T47D (cell line): ENCODE results near the gene C11orf98.
"Not testable (repeated sequence)": the region's sequence is repeated elsewhere in the genome, so short reads cannot be mapped to it uniquely, and the experiment has no call there.

Experiments used
- DNase-seq, 2 experiments: peaks; one replicate each; pipeline versions ENCODE4 v3.0.0 to v3.0.0-alpha.2; 2011 to 2012; ENCODE audit warnings: low read depth in 1 of 2, low spot score in 1 of 2
- JUND ChIP-seq: IDR thresholded peaks from 2 replicates; pipeline ENCODE4 v1.6.1; 2012; ENCODE audit warnings: low read depth
- in situ Hi-C: cut with HindIII; loops from 2 replicates; pipeline ENCODE4 v1.10.0; 2016; ENCODE audit warnings: low sequenced_read_pairs, low pct_unique_long_range_greater_than_20kb

The C11orf98 gene

DNA sequence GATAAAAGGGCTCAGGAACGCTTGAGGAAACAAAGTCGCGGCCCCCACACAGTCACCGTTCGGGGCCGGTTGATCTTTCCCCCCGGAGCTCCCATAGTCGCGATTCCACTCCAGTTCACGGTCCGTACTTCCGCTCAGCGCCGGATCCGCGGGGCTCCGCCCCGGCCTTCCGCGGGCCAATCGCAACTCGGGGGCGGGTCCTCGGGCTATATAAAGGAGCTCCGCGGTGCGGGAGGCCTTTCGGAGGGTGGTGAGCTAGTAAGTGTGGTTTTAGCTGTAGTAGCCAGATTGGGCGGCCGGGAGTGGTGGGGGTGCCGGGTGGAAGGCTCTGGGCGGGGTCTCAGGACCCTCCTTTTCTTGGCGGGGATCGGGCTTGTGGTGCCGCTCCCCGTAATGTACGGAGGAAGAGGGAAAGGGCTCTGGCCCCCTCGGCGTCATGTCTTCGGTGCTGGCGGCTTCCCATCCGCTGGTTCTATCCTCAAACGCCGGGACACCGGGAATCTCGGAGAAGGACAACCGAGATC is at the start of gene C11orf98, which contains the start of gene CSKMT:
Gene C11orf98 (minus strand): TSS at position 136 of the 524 bp plus-strand sequence. CDS start 41 bp downstream, at position 95.
Gene CSKMT (plus strand): TSS at position 238 of the 524 bp plus-strand sequence. CDS start 568 bp downstream, outside the sequence.
- peak; percentile 93 to 97 for DNase-seq
- in situ Hi-C loops = no loop called here
- peak; percentile 66; the same call in 1 of the 2 replicates for TF ChIP-seq JUND

DNA sequence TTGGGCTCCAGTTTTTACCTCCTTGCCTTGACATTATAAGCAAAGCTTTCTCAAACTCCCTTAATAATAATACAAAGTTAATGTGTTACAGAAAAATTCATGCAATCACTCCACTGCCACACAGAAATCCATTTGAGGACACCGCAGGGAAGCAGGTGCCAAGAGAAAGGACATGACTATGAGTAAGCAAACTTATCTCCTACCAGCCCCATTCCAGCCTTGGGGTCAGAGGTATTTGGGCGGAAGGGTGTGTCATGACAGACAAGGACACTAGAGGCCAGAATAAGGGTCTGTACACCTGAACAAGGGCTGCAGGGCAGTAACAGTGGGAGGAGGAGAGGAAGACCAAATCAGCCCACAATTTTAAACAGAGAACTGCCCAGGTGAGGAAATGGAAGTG is 48.3 kb upstream of the C11orf98 start:
- in situ Hi-C loops = no loop called here

GRCh38 chr11:62712861-62713260 is 47.9 kb upstream of the C11orf98 start:
- no peak for TF ChIP-seq JUND
- no peak for DNase-seq
- in situ Hi-C loops = no loop called here

More for the DNA sequence above, 48.3 kb upstream of the C11orf98 start:
- DNase-seq = no peak
- TF ChIP-seq JUND = no peak

DNA sequence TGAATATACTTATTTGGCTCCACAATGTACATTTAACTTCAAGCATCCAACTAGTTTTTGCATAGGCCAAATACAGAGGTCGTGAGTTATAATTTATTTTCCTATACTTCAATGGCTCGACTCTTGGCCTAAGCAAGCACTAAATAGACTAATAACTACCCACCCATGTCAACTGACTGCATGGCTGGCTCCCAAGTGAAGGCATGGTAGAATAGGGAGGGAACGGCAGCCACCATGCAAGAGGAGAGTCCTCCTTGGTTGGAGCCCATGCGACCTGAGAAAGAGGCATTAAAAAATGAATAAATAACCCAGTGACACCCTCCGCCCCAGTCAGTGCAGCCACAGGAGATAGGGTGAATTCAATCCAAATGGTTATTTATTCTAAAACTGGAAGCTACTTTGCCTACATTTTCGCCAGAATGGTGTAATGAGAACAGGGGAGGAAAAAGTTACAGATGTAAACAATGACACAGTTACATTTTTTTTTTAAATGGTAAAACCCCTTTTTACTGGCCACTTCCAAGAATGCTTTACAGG is 47.3 kb upstream of the C11orf98 start:
- in situ Hi-C loops = no loop called here
- TF ChIP-seq JUND = no peak
- DNase-seq = no peak

DNA sequence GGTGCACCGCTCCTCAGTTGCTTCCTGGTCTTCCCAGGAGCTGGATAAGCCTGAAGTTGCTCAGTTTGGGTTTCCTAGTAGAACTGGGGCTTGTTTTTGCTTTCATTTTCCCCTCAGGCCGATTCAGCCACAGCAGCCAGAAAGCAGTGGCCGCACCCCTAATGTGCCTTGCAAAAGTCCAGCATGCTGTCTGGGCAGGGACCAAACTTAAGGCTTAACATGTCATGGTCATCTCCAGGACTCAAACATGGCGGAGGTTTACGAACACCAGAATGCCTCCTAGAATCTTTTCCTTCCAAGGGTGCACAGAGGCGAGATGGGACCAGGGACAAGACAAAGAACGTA is 45.0 kb upstream of the C11orf98 start:
- in situ Hi-C loops = no loop called here
- DNase-seq = no peak
- no peak for TF ChIP-seq JUND

- in situ Hi-C loops = no loop called here
- no peak for TF ChIP-seq JUND
Measured at GRCh38 chr11:62709247-62710000, 44.4 kb upstream of the C11orf98 start.

DNA sequence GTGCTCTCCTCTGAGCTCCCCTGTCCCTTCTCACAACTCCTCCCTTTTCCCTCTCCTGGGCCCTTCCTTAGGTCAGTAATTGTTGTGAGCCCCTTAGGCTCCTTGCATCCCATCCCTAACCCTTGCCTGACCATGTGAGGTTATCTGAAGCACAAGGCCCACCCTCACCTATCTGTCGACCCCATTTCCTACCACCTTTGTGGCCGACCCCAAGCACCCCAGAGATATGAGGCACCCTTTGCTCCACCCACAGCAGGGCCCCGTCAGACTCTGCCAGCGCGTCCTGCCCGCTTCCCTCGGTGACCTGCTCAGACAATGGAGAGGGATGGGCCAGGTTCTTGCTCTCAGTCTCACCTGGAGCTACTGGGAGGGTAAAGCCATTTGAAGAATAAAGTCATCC is 43.8 kb upstream of the C11orf98 start:
- no peak for TF ChIP-seq JUND
- in situ Hi-C loops = no loop called here
- no peak for DNase-seq

More at GRCh38 chr11:62709247-62710000, 44.4 kb upstream of the C11orf98 start:
- DNase-seq = no peak

- in situ Hi-C loops = no loop called here
- no peak for DNase-seq
Measured at GRCh38 chr11:62708392-62708791, 43.4 kb upstream of the C11orf98 start.

DNA sequence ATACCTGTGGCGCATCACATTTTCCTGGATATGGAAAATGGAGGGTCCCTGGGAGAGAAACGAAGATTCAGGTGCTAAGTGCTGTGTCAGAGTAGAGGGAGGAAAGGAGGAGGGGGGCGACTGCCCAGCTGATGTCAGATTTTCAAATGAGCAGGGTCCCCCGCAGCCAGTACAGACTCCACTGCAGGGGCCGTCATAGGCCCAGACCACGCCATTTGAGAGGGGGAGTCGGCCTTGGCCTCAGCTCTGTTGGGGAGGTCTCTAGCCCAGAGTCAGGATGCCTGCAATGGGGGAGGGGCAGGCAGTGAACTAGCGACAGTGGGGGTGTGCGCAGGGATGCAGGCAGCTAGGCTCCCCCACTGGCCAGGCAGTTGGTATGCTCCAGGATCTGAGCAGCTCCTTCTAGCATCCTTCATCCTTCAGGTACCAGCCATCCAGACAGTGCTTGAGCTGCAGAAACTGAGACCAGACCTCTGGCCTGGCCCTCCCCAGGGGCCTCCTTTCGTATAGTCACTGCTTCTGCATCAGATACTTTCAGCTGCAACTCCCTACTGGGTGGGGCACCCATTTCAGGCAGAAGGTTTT is 42.4 kb upstream of the C11orf98 start, which contains the start of the genes BSCL2 and GNG3:
Gene BSCL2 (minus strand): TSS at position 148 of the 585 bp plus-strand sequence. CDS start 229 bp downstream, outside the sequence.
Gene GNG3 (plus strand): TSS at position 400 of the 585 bp plus-strand sequence. CDS start 620 bp downstream, outside the sequence.
- no peak for TF ChIP-seq JUND
- in situ Hi-C loops = no loop called here
- DNase-seq = no peak

More at GRCh38 chr11:62708392-62708791, 43.4 kb upstream of the C11orf98 start:
- no peak for TF ChIP-seq JUND

DNA sequence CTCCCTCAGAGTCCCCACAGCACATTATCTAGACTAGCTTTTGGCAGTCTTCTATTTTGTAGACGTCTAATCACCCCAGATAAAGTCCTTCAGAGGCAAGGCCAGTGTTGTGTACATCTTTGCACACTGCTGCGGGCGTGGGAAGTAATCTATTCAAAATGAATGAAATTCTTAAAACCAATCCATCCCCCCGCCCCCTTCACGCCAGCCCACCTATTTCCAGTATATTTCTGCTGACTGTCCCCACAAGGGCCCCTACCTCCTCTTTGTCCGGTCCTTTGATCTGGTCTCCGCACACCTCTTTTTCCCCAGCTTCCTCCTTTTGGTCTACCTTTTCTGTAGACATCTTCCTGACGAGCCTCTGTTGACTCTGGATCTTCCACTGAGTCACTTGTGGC is 41.8 kb upstream of the C11orf98 start:
- no peak for TF ChIP-seq JUND
- in situ Hi-C loops = no loop called here
- no peak for DNase-seq

- peak; percentile 93 to 96 for DNase-seq
- in situ Hi-C loops = no loop called here
- no peak for TF ChIP-seq JUND
Measured at GRCh38 chr11:62705880-62706849, 41.2 kb upstream of the C11orf98 start.

DNA sequence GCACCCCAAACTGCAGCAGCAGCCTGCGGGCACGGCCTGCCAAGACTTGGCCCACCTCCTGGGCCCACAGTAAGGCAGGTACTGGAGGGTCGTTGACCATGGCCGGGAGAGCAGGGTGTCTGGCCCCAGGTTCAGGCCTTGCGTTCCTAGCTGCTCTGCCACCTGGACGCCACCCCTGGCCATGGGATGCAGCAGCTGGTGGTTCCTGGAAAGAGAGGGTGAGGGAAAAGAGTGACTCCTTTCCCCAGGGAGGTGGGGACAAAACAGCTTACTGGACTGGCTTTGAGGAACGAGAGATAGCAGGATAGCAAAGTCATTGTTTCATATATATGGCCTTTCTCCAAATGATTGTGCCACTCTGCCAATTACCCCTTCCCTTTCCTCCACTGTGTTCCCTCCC is 40.4 kb upstream of the C11orf98 start:
- TF ChIP-seq JUND = no peak
- in situ Hi-C loops = no loop called here
- DNase-seq = peak; percentile 61 to 64

DNA sequence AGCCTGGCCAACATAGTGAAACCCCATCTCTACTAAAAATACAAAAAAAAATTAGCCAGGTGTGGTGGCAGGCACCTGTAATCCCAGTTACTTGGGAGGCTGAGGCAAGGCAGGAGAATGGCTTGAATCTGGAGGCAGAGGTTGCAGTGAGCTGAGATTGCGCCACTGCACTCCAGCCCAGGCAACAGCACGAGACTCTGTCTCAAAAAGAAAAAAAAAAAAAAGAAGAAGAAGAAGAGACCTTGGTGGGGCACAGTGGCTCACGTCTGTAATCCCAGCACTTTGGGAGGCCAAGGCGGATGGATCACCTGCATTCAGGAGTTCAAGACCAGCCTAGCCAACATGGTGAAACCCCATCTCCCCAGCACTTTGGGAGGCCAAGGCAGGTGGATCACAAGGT is 38.9 kb upstream of the C11orf98 start:
- DNase-seq, in situ Hi-C loops: not testable (repeated sequence)
